ENCODE results near the gene ZNF319.

ZNF319 gene

GRCh38 chr16:58038219-58038641, 37.8 kb upstream of the ZNF319 start:
- Histone ChIP-seq H3K27ac (no peak overlapping the region), H3K4me3 (no peak overlapping the region)

- Histone ChIP-seq H3K27ac (no peak overlapping the region), H3K4me3 (no peak overlapping the region)
These were observed 37.0 kb upstream of the ZNF319 start for GRCh38 chr16:58037365-58038057.

GRCh38 chr16:58036943-58037342, 36.5 kb upstream of the ZNF319 start:
- no peak overlapping the region for H3K27ac ChIP-seq
- no peak overlapping the region for H3K4me3 ChIP-seq

GRCh38 chr16:58035356-58036170, 35.1 kb upstream of the ZNF319 start:
- no peak overlapping the region for H3K27ac ChIP-seq

GRCh38 chr16:58034774-58035173, 34.3 kb upstream of the ZNF319 start:
- Histone ChIP-seq H3K4me3 (no peak overlapping the region), H3K27ac (no peak overlapping the region)

More at GRCh38 chr16:58035356-58036170, 35.1 kb upstream of the ZNF319 start:
- H3K4me3 ChIP-seq = no peak overlapping the region

- H3K27ac ChIP-seq = no peak overlapping the region
These were observed 33.7 kb upstream of the ZNF319 start for GRCh38 chr16:58034128-58034685.

GRCh38 chr16:58032710-58033293, 32.3 kb upstream of the ZNF319 start:
- no peak overlapping the region for H3K27ac ChIP-seq
- H3K4me3 ChIP-seq = no peak overlapping the region

More at GRCh38 chr16:58034128-58034685, 33.7 kb upstream of the ZNF319 start:
- H3K4me3 ChIP-seq = no peak overlapping the region

- Histone ChIP-seq H3K27ac (peak overlapping the region in 3 of 21 experiments; percentile 7 to 11 (median 7)), H3K4me3 (no peak overlapping the region)
These were observed 30.7 kb upstream of the ZNF319 start for GRCh38 chr16:58031016-58031800.

GRCh38 chr16:58030136-58030840, 29.8 kb upstream of the ZNF319 start:
- H3K4me3 ChIP-seq = no peak overlapping the region
- H3K27ac ChIP-seq = no peak overlapping the region

GRCh38 chr16:58029410-58029809, 28.9 kb upstream of the ZNF319 start:
- H3K4me3 ChIP-seq = no peak overlapping the region
- H3K27ac ChIP-seq = no peak overlapping the region

GRCh38 chr16:58028541-58029070, 28.1 kb upstream of the ZNF319 start:
- Histone ChIP-seq H3K27ac (no peak overlapping the region), H3K4me3 (no peak overlapping the region)

GRCh38 chr16:58027916-58028455, 27.5 kb upstream of the ZNF319 start:
- Histone ChIP-seq H3K27ac (no peak overlapping the region), H3K4me3 (no peak overlapping the region)

- Histone ChIP-seq H3K27ac (peak overlapping the region in 4 of 21 experiments; percentile 20 to 78 (median 46)), H3K4me3 (peak overlapping the region; percentile 48 to 81 (median 62))
These were observed 26.9 kb upstream of the ZNF319 start for GRCh38 chr16:58027161-58027915.

GRCh38 chr16:58026705-58027160, 26.3 kb upstream of the ZNF319 start:
- H3K27ac ChIP-seq = peak overlapping the region in 9 of 21 experiments; percentile 4 to 82 (median 65)
- H3K4me3 ChIP-seq = peak overlapping the region; percentile 48 to 81 (median 62)

GRCh38 chr16:58026139-58026704, 25.8 kb upstream of the ZNF319 start:
- H3K4me3 ChIP-seq = peak overlapping the region; percentile 48 to 81 (median 62)
- H3K27ac ChIP-seq = peak overlapping the region in 19 of 21 experiments; percentile 1 to 82 (median 60)

GRCh38 chr16:58025351-58026138, 25.1 kb upstream of the ZNF319 start, which contains the start of gene MMP15:
Gene MMP15, plus strand, starts transcription at chr16:58025754. Its CDS starts 597 bp downstream, at chr16:58026351.
- Histone ChIP-seq H3K4me3 (peak within 1 kb of the TSS; percentile 48 to 81 (median 62)), H3K27ac (peak within 1 kb of the TSS in 19 of 21 experiments; percentile 1 to 82 (median 60))
